A673 (cell line): ENCODE results near the gene HAUS3. TPM values are rescaled to one million over a fixed set of nuclear protein-coding genes. Genes with fewer than 3 reads are reported as not detected.

Experiments used
- BruUV-seq: library from RNA; stranded (reverse); fragments of 400-500 nt; replicated peaks from 2 replicates; lab custom pipeline; 2021; lab: Mats Ljungman, UMichigan
- CTCF ChIA-PET: fragments of 300-600 bp; sonication (Branson Sonifier 250); formaldehyde crosslinking; loops from one replicate; lab custom pipeline; 2022; ENCODE audit warnings: antibody characterized with exemption; lab: Charles Lee
- POLR2A ChIA-PET: fragments of 300-600 bp; sonication (Branson Sonifier 250); formaldehyde crosslinking; loops from one replicate; lab custom pipeline; 2022; ENCODE audit warnings: antibody characterized with exemption; ENCODE audit not compliant: low non-redundant PET; lab: Charles Lee
- DNase-seq: peaks from one replicate; pipeline ENCODE4 v3.0.0-alpha.2; 2015; ENCODE audit warnings: low spot score
- H3K27ac ChIP-seq: fragments of 200-600 bp; sonication (generic); 2 replicates; pipeline ENCODE4 v1.5.1; 2016; ENCODE audit warnings: mixed run types, low read depth, mild to moderate bottlenecking, mixed read lengths, antibody characterized with exemption, low read length; ENCODE audit not compliant: poor library complexity, severe bottlenecking
- H3K27me3 ChIP-seq: fragments of 200-600 bp; sonication (generic); replicated peaks from 2 replicates; pipeline ENCODE4 v1.6.1; 2017; ENCODE audit warnings: mixed run types, low read depth, mild to moderate bottlenecking, mixed read lengths, antibody characterized with exemption, low read length; ENCODE audit not compliant: insufficient read depth, poor library complexity
- H3K36me3 ChIP-seq: fragments of 200-600 bp; sonication (generic); 2 replicates; pipeline ENCODE4 v1.6.1; 2016; ENCODE audit warnings: mixed run types, mild to moderate bottlenecking, mixed read lengths, antibody characterized with exemption, low read length; ENCODE audit not compliant: insufficient read depth, poor library complexity, severe bottlenecking
- H3K4me1 ChIP-seq: fragments of 200-600 bp; sonication (generic); 2 replicates; pipeline ENCODE4 v1.6.1; 2017; ENCODE audit warnings: mixed run types, mild to moderate bottlenecking, mixed read lengths, antibody characterized with exemption, low read length; ENCODE audit not compliant: insufficient read depth, poor library complexity, severe bottlenecking
- H3K4me3 ChIP-seq: fragments of 200-600 bp; sonication (generic); 2 replicates; pipeline ENCODE4 v1.5.1; 2016; ENCODE audit warnings: low read depth, mixed run types, mild to moderate bottlenecking, mixed read lengths, low read length; ENCODE audit not compliant: poor library complexity, severe bottlenecking
- H3K9me3 ChIP-seq: fragments of 200-600 bp; sonication (generic); 2 replicates; pipeline ENCODE4 v1.6.1; 2016; ENCODE audit warnings: mixed run types, low read depth, mild to moderate bottlenecking, mixed read lengths, antibody characterized with exemption, low read length; ENCODE audit not compliant: poor library complexity, severe bottlenecking
- CTCF ChIP-seq: fragments of 300-800, 200-600 bp; sonication (generic); conservative IDR thresholded peaks from 2 replicates; pipeline ENCODE4 v1.5.1; 2017; ENCODE audit warnings: low read depth, mild to moderate bottlenecking, antibody characterized with exemption, low read length, moderate library complexity, mixed read lengths
- EZH2 ChIP-seq: fragments of 200-600 bp; sonication (generic); IDR thresholded peaks from 2 replicates; pipeline ENCODE4 v1.6.1; 2017; ENCODE audit warnings: borderline replicate concordance, low read depth, mild to moderate bottlenecking, mixed read lengths, antibody characterized with exemption, low read length; ENCODE audit not compliant: poor library complexity, severe bottlenecking
- intact Hi-C: fragments of 100-400 bp; cut with micrococcal nuclease; formaldehyde crosslinking; loops from one replicate; pipeline ENCODE4 v1.10.0; 2022; ENCODE audit not compliant: unreplicated experiment
- total RNA-seq: library from RNA; stranded (reverse); gene quantifications from 2 replicates; pipeline ENCODE4 v1.2.3, GENCODE V29; 2021

The HAUS3 gene
- total RNA-seq, 1 experiment from 2014 or later: 27.7 TPM

GRCh38 chr4:2260344-2261109 lies 18.6 kb upstream of the HAUS3 start:
- H3K4me3 ChIP-seq: peak overlapping the region; percentile 67
- no peaks in the 10 kb centered on the region for H3K36me3 ChIP-seq
- ChIA-PET CTCF (no interaction called here), POLR2A (no interaction called here)
- no peaks in the 10 kb centered on the region for H3K27me3 ChIP-seq
- no peak for DNase-seq
- H3K4me1 ChIP-seq: peaks cover 16% of the 10 kb centered on the region
- BruUV-seq: no TSS peak
- TF ChIP-seq CTCF (no peak), EZH2 (no peak)
- intact Hi-C loops: loop anchor here (10.0 kb wide), 1 partner anchor 154 kb away; the partner anchor contains the start of genes CFAP99 and ZFYVE28
- peak overlapping the region; percentile 54 for H3K27ac ChIP-seq
- H3K9me3 ChIP-seq: no peaks in the 10 kb centered on the region

GRCh38 chr4:2259541-2260343 lies 17.8 kb upstream of the HAUS3 start:
- no peak for DNase-seq
- H3K36me3 ChIP-seq: no peaks in the 10 kb centered on the region
- intact Hi-C loops: loop anchor here (10.0 kb wide), 1 partner anchor 155 kb away; the partner anchor contains the start of genes CFAP99 and ZFYVE28
- ChIA-PET CTCF (no interaction called here), POLR2A (no interaction called here)
- no TSS peak for BruUV-seq
- H3K4me1 ChIP-seq: peaks cover 20% of the 10 kb centered on the region
- no peak overlapping the region for H3K27ac ChIP-seq
- no peaks in the 10 kb centered on the region for H3K27me3 ChIP-seq
- H3K9me3 ChIP-seq: no peaks in the 10 kb centered on the region
- TF ChIP-seq EZH2 (no peak), CTCF (no peak)
- no peak overlapping the region for H3K4me3 ChIP-seq

GRCh38 chr4:2259036-2259540 lies 17.2 kb upstream of the HAUS3 start:
- H3K9me3 ChIP-seq: no peaks in the 10 kb centered on the region
- DNase-seq: no peak
- ChIA-PET POLR2A (no interaction called here), CTCF (no interaction called here)
- BruUV-seq: no TSS peak
- intact Hi-C loops: no loop called here
- H3K4me1 ChIP-seq: peaks cover 20% of the 10 kb centered on the region
- no peak overlapping the region for H3K27ac ChIP-seq
- no peaks in the 10 kb centered on the region for H3K27me3 ChIP-seq
- TF ChIP-seq CTCF (no peak), EZH2 (no peak)
- no peaks in the 10 kb centered on the region for H3K36me3 ChIP-seq
- H3K4me3 ChIP-seq: no peak overlapping the region
